Pancreas (tissue), 10 donors: Measurements from ENCODE around the gene RAB3C. TPM values are rescaled to one million over a fixed set of nuclear protein-coding genes. Genes with fewer than 3 reads are reported as not detected.

ENCODE experiments used
- ATAC-seq, 4 donors: fragments of 200-7000 bp; cut with Tn5 transposase; one replicate each; pipeline versions ENCODE4 v1.8.0 to v1.9.1; 2020; ENCODE audit warnings: mild to moderate bottlenecking in 4 of 4, moderate library complexity in 4 of 4
- DNase-seq, 6 donors: peaks; one replicate each; pipeline ENCODE4 v3.0.0-alpha.2; 2020
- FAIRE-seq: peaks from 2 replicates; lab custom pipeline; 2012; peaks lifted over from hg19 to GRCh38; lab: Jason Lieb, UNC
- H3K27ac ChIP-seq, 4 donors: fragments of 200-600 bp; sonication (generic); 1 replicate in 3 of 4; 2 replicates in 1 of 4; pipeline versions ENCODE4 v1.5.0 to v1.8.0; 2020
- H3K27me3 ChIP-seq, 4 donors: fragments of 200-600 bp; one replicate each; pipeline ENCODE4 v1.8.0; 2021
- H3K36me3 ChIP-seq, 3 donors: fragments of 200-600 bp; sonication (generic) in 1 of 3; one replicate each; pipeline versions ENCODE4 v1.5.0 to v1.8.0; 2020 to 2021
- H3K4me1 ChIP-seq, 3 donors: fragments of 200-600 bp; one replicate each; pipeline ENCODE4 v1.8.0; 2021
- H3K4me3 ChIP-seq, 4 donors: fragments of 200-600 bp; sonication (generic) in 2 of 4; one replicate each; pipeline versions ENCODE4 v1.5.0 to v1.8.0; 2020 to 2021
- H3K9me3 ChIP-seq, 4 donors: fragments of 200-600 bp; one replicate each; pipeline ENCODE4 v1.8.0; 2021
- whole genome bisulfite sequencing, 2 donors: extraction: QIAGEN DNeasy Blood & Tissue Kit; methylation state at CpG; one replicate each; pipeline ENCODE4 v1.1.7; 2013; 5-methylcytosine and 5-hydroxymethylcytosine counted together
- intact Hi-C, 3 donors: fragments of 100-400 bp; cut with DNase I; formaldehyde crosslinking; loops; one replicate each; pipeline versions ENCODE4 v1.11.1 to v1.14.2; 2022
- polyA plus RNA-seq, 2 donors: library from polyadenylated mRNA; stranded (reverse); fragments of 200-250 nt; gene quantifications; one replicate each; pipeline ENCODE4 v1.2.3, GENCODE V29; 2013
- total RNA-seq, 6 donors: library from RNA; stranded (reverse); fragmentation: NEBNext Ultra II Directional in 4 of 6; extraction: Animal tissue kit (Norgen Biotek cat#: 25700) in 4 of 6; gene quantifications; one replicate each; pipeline versions ENCODE4 v1.2.1 to v1.2.4, GENCODE V29; 2021 to 2023
- TF ChIP-seq, protein P1 (sequence below), 4 donors: fragments of 200-600 bp; sonication (generic) in 3 of 4; IDR thresholded peaks; one replicate each; pipeline versions ENCODE4 v1.5.0 to v1.8.0; 2021; ENCODE audit warnings: antibody characterized with exemption in 4 of 4
- donor health status: healthy with polysubstance abuse.
- donor health status: DM: no; HTN: no; CAD: no; lungs with moderate emphysema.
- donor health status: DM: no; HTN: no; CAD: no.
- donor health status: control.
- donor health status: control.
- donor health status: Bipolar disorder and iron deficiency.
- donor health status: DM: yes; HTN: yes; CAD: no.
- donor health status: DM: no; HTN: no; CAD: no.
- donor health status: DM: no; HTN: no; CAD: no.
- donor health status: DM: yes; HTN: yes; CAD: no.

Gene RAB3C
- total and polyA plus RNA-seq, 8 donors = 1.7 to 9.0 (median 4.8) TPM

DNA sequence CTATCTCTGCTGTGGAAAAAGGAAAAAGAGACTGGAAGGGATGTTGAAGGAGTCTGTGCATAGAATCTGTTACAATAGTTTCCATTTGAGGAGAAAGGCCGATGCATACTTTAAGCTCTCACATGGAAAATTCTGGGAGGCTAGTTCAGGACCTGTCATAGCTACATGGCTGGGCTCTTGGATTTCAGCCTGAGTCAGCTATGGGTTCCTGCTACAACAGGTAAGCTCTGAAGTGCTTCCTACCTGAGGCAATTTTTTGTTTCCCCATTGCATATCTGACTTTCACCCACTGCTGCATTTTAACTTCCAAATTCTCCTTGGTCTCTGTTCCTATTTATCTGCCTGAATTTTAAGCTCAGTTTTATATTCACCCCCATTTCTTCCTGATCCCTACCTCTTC is 310.7 kb downstream of the RAB3C start:
- no peak overlapping the region for H3K4me3 ChIP-seq
- intact Hi-C loops = loop anchor here in 1 of 3 donors (5.0 kb wide), 1 partner anchor 109 kb away; no protein-coding TSS in a partner anchor
- TF ChIP-seq, protein P1, sequence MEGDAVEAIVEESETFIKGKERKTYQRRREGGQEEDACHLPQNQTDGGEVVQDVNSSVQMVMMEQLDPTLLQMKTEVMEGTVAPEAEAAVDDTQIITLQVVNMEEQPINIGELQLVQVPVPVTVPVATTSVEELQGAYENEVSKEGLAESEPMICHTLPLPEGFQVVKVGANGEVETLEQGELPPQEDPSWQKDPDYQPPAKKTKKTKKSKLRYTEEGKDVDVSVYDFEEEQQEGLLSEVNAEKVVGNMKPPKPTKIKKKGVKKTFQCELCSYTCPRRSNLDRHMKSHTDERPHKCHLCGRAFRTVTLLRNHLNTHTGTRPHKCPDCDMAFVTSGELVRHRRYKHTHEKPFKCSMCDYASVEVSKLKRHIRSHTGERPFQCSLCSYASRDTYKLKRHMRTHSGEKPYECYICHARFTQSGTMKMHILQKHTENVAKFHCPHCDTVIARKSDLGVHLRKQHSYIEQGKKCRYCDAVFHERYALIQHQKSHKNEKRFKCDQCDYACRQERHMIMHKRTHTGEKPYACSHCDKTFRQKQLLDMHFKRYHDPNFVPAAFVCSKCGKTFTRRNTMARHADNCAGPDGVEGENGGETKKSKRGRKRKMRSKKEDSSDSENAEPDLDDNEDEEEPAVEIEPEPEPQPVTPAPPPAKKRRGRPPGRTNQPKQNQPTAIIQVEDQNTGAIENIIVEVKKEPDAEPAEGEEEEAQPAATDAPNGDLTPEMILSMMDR (IDR thresholded peaks at IDR 0.05) = no peak
- 83 to 94% methylated on average over 1 of the region's 1 CpG for WGBS, 2 donors
- ATAC-seq (no peak), DNase-seq (no peak), FAIRE-seq (no peak)
- no peaks in the 10 kb centered on the region for H3K36me3 ChIP-seq
- no peak overlapping the region for H3K27ac ChIP-seq
- no peaks in the 10 kb centered on the region for H3K4me1 ChIP-seq
- H3K9me3 ChIP-seq = no peaks in the 10 kb centered on the region
- H3K27me3 ChIP-seq = no peaks in the 10 kb centered on the region

DNA sequence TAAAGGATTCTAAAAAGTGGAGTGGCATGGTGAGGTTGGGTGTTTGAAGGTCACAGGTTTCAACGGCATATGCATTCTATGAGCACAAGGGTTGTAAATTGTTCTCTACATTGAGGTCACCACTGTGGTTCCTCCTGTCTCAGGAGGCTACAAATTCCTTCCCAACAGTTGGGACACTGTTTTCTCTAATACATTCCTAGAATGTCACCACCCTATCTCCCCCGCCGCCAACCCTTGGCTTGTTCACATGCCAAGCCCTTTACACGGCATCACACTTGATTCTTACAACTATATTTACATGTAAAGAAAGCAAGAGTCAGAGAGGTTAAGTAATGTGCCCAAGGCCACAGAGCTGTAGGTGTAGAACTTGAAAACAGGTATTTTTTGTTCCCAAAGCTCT is 315.1 kb downstream of the RAB3C start:
- intact Hi-C loops = loop anchor here in 2 of 3 donors (5.0 kb wide), 2 partner anchors 104 to 274 kb away; no protein-coding TSS in a partner anchor
- Histone ChIP-seq H3K36me3 (no peaks in the 10 kb centered on the region), H3K27me3 (no peaks in the 10 kb centered on the region), H3K4me3 (no peak overlapping the region), H3K27ac (no peak overlapping the region), H3K9me3 (no peaks in the 10 kb centered on the region), H3K4me1 (no peaks in the 10 kb centered on the region)
- ATAC-seq (no peak), FAIRE-seq (no peak), DNase-seq (no peak)
- TF ChIP-seq, protein P1 (IDR thresholded peaks at IDR 0.05) = no peak
- WGBS, 2 donors = 90 to 94% methylated on average over 4 of the region's 4 CpGs

DNA sequence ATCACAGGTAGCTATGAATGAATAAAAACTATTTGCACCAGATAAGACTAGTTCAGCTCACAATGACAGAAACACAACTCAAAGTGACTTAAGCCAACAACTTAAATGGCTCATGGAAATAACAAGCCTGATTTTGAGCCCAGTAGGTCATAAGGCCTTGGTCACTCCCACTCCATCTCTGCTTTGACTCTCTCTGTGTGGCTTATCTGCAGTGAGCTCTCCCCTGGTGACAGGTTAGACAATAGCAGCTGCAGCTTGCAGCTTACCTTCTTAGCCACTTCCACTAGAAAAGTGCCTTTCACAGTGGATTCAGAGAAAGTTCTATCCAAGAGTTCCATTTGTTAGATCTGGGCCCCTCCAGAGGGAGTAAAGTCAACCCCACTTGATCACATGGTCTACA is 315.7 kb downstream of the RAB3C start:
- no peaks in the 10 kb centered on the region for H3K4me1 ChIP-seq
- intact Hi-C loops = loop anchor here in 2 of 3 donors (5.0 kb wide), 2 partner anchors 104 to 274 kb away; no protein-coding TSS in a partner anchor
- no peak for FAIRE-seq

DNA sequence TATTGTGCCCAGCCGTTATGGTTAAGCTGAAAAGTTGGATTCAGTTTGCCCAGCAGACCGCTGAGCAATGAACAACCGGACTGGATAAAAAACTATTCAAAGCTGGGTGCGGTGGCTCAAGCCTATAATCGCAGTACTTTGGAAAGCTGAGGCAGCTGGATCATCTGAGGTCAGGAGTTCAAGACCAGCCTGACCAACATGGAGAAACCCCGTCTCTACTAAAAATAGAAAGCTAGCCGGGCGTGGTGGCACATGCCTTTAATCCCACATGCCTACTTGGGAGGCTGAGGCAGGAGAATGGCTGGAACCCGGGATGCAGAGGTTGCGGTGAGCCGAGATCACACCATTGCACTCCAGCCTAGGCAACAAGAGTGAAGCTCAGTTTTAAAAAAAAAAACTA is 318.4 kb downstream of the RAB3C start:
- Histone ChIP-seq H3K27me3 (no peaks in the 10 kb centered on the region), H3K36me3 (no peaks in the 10 kb centered on the region), H3K9me3 (no peaks in the 10 kb centered on the region), H3K4me3 (no peak overlapping the region), H3K27ac (no peak overlapping the region), H3K4me1 (no peaks in the 10 kb centered on the region)
- no peak for DNase-seq
- 83 to 89% methylated on average over 11 of the region's 11 CpGs for WGBS, 2 donors
- intact Hi-C loops = no loop called here
- FAIRE-seq = no peak
- no peak for ATAC-seq
- TF ChIP-seq, protein P1 (IDR thresholded peaks at IDR 0.05) = no peak

More for the DNA sequence above, 315.7 kb downstream of the RAB3C start:
- DNase-seq = no peak
- Histone ChIP-seq H3K36me3 (no peaks in the 10 kb centered on the region), H3K27me3 (no peaks in the 10 kb centered on the region), H3K4me3 (no peak overlapping the region), H3K9me3 (no peaks in the 10 kb centered on the region), H3K27ac (no peak overlapping the region)
- TF ChIP-seq, protein P1 (IDR thresholded peaks at IDR 0.05) = no peak
- ATAC-seq = no peak

DNA sequence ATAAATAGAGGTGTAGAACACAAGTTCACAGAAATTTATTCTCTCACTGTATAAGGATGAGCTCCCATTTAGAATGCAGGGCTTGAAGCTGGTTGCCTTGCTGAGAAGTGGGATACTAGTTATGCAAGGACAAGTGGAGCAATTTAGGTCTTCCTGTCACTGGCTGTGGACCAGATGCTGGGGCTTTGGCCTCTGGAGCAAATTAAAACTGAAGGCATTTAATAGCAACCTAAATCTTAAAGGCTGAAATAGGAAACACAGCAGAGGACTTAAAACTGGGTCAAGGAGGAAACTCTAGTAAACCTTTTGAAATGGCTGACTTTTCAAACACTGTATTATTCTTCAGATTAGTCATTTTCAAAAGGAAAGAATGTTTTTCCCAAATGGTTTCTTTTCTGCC is 319.4 kb downstream of the RAB3C start:
- ATAC-seq = no peak
- intact Hi-C loops = no loop called here
- H3K27ac ChIP-seq = no peak overlapping the region
- no peaks in the 10 kb centered on the region for H3K9me3 ChIP-seq
- no peaks in the 10 kb centered on the region for H3K36me3 ChIP-seq
- no peaks in the 10 kb centered on the region for H3K27me3 ChIP-seq
- no peak for DNase-seq
- H3K4me3 ChIP-seq = no peak overlapping the region
- H3K4me1 ChIP-seq = no peaks in the 10 kb centered on the region
- no peak for FAIRE-seq
- TF ChIP-seq, protein P1 (IDR thresholded peaks at IDR 0.05) = no peak
